Measurements from ENCODE around the gene MROH7.

DNA sequence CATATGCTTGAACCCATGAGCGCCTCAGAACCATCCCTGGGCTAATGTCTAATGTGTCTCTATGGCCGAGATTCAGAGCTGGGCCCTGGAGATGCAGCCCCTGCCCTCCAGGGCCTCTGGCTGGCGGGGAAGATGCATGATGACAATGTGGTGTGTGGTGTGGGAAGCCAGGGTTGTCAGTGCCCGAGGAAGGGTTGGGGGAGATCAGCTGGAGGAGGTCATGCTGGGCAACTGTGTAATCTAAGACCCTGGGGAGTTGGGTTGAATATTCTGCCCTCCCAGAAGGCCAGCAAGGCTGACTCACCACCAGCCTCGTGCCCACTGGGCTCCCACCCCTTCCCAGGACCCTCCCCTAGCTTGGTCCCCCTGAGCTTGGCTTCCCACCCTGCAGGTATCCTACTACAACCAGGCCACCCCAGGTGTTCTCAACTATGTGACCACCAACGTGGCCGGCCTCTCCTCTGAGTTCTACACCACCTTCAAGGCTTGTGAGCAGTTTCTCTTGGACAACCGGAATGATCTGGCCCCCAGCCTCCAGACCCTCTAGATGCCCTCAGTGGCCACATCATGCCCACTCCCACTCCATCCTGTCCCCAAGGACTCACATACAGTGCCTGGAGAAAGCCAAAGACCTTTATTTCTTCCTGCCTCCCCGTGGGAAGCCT is 32.9 kb upstream of the MROH7 start:
- TF ChIP-seq, protein P1, sequence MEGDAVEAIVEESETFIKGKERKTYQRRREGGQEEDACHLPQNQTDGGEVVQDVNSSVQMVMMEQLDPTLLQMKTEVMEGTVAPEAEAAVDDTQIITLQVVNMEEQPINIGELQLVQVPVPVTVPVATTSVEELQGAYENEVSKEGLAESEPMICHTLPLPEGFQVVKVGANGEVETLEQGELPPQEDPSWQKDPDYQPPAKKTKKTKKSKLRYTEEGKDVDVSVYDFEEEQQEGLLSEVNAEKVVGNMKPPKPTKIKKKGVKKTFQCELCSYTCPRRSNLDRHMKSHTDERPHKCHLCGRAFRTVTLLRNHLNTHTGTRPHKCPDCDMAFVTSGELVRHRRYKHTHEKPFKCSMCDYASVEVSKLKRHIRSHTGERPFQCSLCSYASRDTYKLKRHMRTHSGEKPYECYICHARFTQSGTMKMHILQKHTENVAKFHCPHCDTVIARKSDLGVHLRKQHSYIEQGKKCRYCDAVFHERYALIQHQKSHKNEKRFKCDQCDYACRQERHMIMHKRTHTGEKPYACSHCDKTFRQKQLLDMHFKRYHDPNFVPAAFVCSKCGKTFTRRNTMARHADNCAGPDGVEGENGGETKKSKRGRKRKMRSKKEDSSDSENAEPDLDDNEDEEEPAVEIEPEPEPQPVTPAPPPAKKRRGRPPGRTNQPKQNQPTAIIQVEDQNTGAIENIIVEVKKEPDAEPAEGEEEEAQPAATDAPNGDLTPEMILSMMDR (IDR thresholded peaks at IDR 0.05) = no peak
- TF ChIP-seq POLR2A (IDR thresholded peaks at IDR 0.05) = no peak
